Measurements from ENCODE around the gene CACNA1C. TPM values are rescaled to one million over a fixed set of nuclear protein-coding genes. Genes with fewer than 3 reads are reported as not detected.

Gene CACNA1C
- polyA plus RNA-seq, 1 of the 3 experiments (the other 2 are of a cell fraction), result 1.5 TPM

DNA sequence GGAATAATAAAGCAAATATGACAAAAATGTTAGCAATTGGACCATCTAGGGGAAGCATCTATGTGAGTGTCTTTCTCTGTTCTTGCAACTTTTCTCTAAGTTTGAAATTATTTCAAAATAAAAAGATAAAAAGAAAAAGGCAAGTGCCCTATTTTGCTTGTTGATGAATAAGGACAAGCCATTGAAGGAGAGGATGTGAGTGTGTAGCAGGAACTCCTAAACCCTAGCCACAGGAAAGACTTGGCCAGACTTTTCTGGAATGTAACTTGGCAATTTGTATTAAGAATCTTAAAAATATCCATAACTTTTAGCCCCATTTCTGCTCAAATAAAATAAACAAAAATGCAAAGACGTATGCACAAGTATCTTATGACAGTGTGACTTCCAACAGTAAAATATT is 279.4 kb downstream of the CACNA1C start:
- H4K20me1 ChIP-seq (ENCODE audit: insufficient read depth), result no peaks in the 10 kb centered on the region
- H3F3A ChIP-seq (replicated peaks; ENCODE audit: insufficient read depth), result peaks cover 26% of the 10 kb centered on the region
- TF ChIP-seq FOSL2 (IDR thresholded peaks at IDR 0.05; ENCODE audit: borderline replicate concordance, low read depth) (no peak), GATA2 (CRISPR knock-in tag; IDR thresholded peaks at IDR 0.05) (no peak), TEAD4 (IDR thresholded peaks at IDR 0.05; ENCODE audit: borderline replicate concordance, insufficient read depth) (no peak)
- no peak for DNase-seq
- no peak overlapping the region for H3K4me3 ChIP-seq (ENCODE audit: low read depth in 2 of 2, low read length in 1 of 2)
- H3K9ac ChIP-seq, result no peak overlapping the region
- 57% methylated on average over 1 of the region's 1 CpG for WGBS (ENCODE audit: low lambda C conversion rate)
- H2AFZ ChIP-seq (ENCODE audit: low read depth), result no peak overlapping the region
- H3K79me2 ChIP-seq (ENCODE audit: insufficient read depth), result no peaks in the 10 kb centered on the region
- H3K27me3 ChIP-seq (ENCODE audit: insufficient read depth), result no peaks in the 10 kb centered on the region
- ChIA-PET CTCF (no interaction called here), POLR2A (no interaction called here)
- H3K4me2 ChIP-seq, result no peak overlapping the region
- H3K9me3 ChIP-seq, result no peaks in the 10 kb centered on the region
- no peaks in the 10 kb centered on the region for H3K9me2 ChIP-seq
- peak overlapping the region; percentile 14 to 16; a peak in 3 of 4 replicates for H3K27ac ChIP-seq (ENCODE audit: low read depth in 2 of 2, low read length in 1 of 2)
- peaks cover 17 to 22% of the 10 kb centered on the region in 2 experiments for H3K4me1 ChIP-seq (ENCODE audit: control insufficient read depth in 1 of 2, insufficient read depth in 2 of 2, low read depth in 1 of 2, low read length in 1 of 2)
- H3K36me3 ChIP-seq (replicated peaks in 1 of 2; ENCODE audit: control insufficient read depth in 1 of 2, insufficient read depth in 2 of 2, low read length in 1 of 2), result no peaks in the 10 kb centered on the region

GRCh38 chr12:2332947-2333346 is 280.2 kb downstream of the CACNA1C start:
- Histone ChIP-seq H2AFZ (ENCODE audit: low read depth) (no peak overlapping the region), H3K36me3 (replicated peaks in 1 of 2; ENCODE audit: control insufficient read depth in 1 of 2, insufficient read depth in 2 of 2, low read length in 1 of 2) (no peaks in the 10 kb centered on the region), H3K4me2 (no peak overlapping the region), H3K4me1 (ENCODE audit: control insufficient read depth in 1 of 2, insufficient read depth in 2 of 2, low read depth in 1 of 2, low read length in 1 of 2) (peaks cover 20 to 29% of the 10 kb centered on the region in 2 experiments), H3K4me3 (ENCODE audit: low read depth in 2 of 2, low read length in 1 of 2) (no peak overlapping the region), H3K27ac (ENCODE audit: low read depth in 2 of 2, low read length in 1 of 2) (no peak overlapping the region; a peak in 1 of 4 replicates), H3K27me3 (ENCODE audit: insufficient read depth) (no peaks in the 10 kb centered on the region), H3F3A (replicated peaks; ENCODE audit: insufficient read depth) (peaks cover 30% of the 10 kb centered on the region), H3K9me3 (no peaks in the 10 kb centered on the region), H3K9me2 (no peaks in the 10 kb centered on the region), H3K79me2 (ENCODE audit: insufficient read depth) (no peaks in the 10 kb centered on the region), H4K20me1 (ENCODE audit: insufficient read depth) (no peaks in the 10 kb centered on the region), H3K9ac (no peak overlapping the region)
- CTCF ChIA-PET, result no interaction called here
- TF ChIP-seq JUND (IDR thresholded peaks at IDR 0.05), result no peak
- DNase-seq, result no peak
- POLR2A ChIA-PET, result no interaction called here
- 76% methylated on average over 6 of the region's 7 CpGs for WGBS (ENCODE audit: low lambda C conversion rate)

- Histone ChIP-seq H3K79me2 (ENCODE audit: insufficient read depth) (no peaks in the 10 kb centered on the region), H3F3A (replicated peaks; ENCODE audit: insufficient read depth) (peaks cover 30% of the 10 kb centered on the region), H4K20me1 (ENCODE audit: insufficient read depth) (no peaks in the 10 kb centered on the region), H3K27me3 (ENCODE audit: insufficient read depth) (no peaks in the 10 kb centered on the region), H2AFZ (ENCODE audit: low read depth) (no peak overlapping the region), H3K4me1 (ENCODE audit: control insufficient read depth in 1 of 2, insufficient read depth in 2 of 2, low read depth in 1 of 2, low read length in 1 of 2) (peaks cover 21 to 33% of the 10 kb centered on the region in 2 experiments), H3K9me3 (no peaks in the 10 kb centered on the region), H3K27ac (ENCODE audit: low read depth in 2 of 2, low read length in 1 of 2) (no peak overlapping the region), H3K36me3 (replicated peaks in 1 of 2; ENCODE audit: control insufficient read depth in 1 of 2, insufficient read depth in 2 of 2, low read length in 1 of 2) (no peaks in the 10 kb centered on the region), H3K4me3 (ENCODE audit: low read depth in 2 of 2, low read length in 1 of 2) (no peak overlapping the region), H3K9me2 (no peaks in the 10 kb centered on the region), H3K4me2 (no peak overlapping the region), H3K9ac (no peak overlapping the region)
- DNase-seq, result no peak
- ChIA-PET CTCF (no interaction called here), POLR2A (no interaction called here)
- WGBS (ENCODE audit: low lambda C conversion rate), result 91% methylated on average over 7 of the region's 7 CpGs
- TF ChIP-seq, protein P1, sequence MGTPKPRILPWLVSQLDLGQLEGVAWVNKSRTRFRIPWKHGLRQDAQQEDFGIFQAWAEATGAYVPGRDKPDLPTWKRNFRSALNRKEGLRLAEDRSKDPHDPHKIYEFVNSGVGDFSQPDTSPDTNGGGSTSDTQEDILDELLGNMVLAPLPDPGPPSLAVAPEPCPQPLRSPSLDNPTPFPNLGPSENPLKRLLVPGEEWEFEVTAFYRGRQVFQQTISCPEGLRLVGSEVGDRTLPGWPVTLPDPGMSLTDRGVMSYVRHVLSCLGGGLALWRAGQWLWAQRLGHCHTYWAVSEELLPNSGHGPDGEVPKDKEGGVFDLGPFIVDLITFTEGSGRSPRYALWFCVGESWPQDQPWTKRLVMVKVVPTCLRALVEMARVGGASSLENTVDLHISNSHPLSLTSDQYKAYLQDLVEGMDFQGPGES (IDR thresholded peaks at IDR 0.05; ENCODE audit: low read depth, low read length), result no peak
- no peak for TF ChIP-seq MXI1 (IDR thresholded peaks at IDR 0.05; ENCODE audit: low read depth, low read length)
- TF ChIP-seq NRF1 (IDR thresholded peaks at IDR 0.05; ENCODE audit: low read depth, low read length), result no peak
- TF ChIP-seq RFX5 (IDR thresholded peaks at IDR 0.05; ENCODE audit: low read length), result no peak
- no peak for TF ChIP-seq RCOR1 (IDR thresholded peaks at IDR 0.05; ENCODE audit: low read length)
- no peak for TF ChIP-seq TAF1 (IDR thresholded peaks at IDR 0.05; ENCODE audit: borderline replicate concordance, low read depth, low read length)
- no peak for TF ChIP-seq MAX (IDR thresholded peaks at IDR 0.05; ENCODE audit: low read depth)
- no peak for TF ChIP-seq RXRA (IDR thresholded peaks at IDR 0.05; ENCODE audit: borderline replicate concordance, low read depth)
- no peak for TF ChIP-seq FOXJ3 (CRISPR knock-in tag; IDR thresholded peaks at IDR 0.05)
- no peak for TF ChIP-seq SIN3A (IDR thresholded peaks at IDR 0.05; ENCODE audit: borderline replicate concordance, low read depth, low read length)
- no peak for TF ChIP-seq EZH2phosphoT487 (IDR thresholded peaks at IDR 0.05; ENCODE audit: borderline replicate concordance, low read depth)
- TF ChIP-seq GABPA (IDR thresholded peaks at IDR 0.05; ENCODE audit: low read depth), result no peak
- no peak for TF ChIP-seq USF1 (IDR thresholded peaks at IDR 0.05; ENCODE audit: borderline replicate concordance, low read depth)
These were observed 280.9 kb downstream of the CACNA1C start for GRCh38 chr12:2333491-2334195.
